ENCODE measurements around the gene SAMD10. TPM values are rescaled to one million over a fixed set of nuclear protein-coding genes. Genes with fewer than 3 reads are reported as not detected.

The SAMD10 gene
- total and polyA plus RNA-seq, 5 donors from 2014 or later: 5.9 to 14.3 (median 7.8) TPM

DNA sequence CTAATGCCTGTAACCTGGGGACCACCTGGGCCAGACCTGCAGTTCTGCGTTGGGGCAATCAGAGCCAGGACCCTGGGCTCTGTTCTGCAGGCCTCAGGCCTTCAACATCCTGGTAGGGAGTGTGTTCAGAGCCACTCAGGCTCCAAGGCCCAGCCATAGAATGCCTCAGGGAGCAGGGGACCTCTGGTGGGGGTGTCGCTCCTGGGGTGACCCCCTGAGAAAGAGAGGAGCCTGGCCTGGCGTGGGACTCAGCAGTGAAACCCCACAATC, 35.7 kb downstream of the SAMD10 start:
- DNase-seq: no peak
- no peak overlapping the region for H3K4me3 Mint-ChIP-seq
- Histone ChIP-seq H3K36me3 (ENCODE audit: control insufficient read depth, insufficient read depth, low read length) (peaks cover 35% of the 10 kb centered on the region), H3K27me3 (ENCODE audit: control insufficient read depth, insufficient read depth, low read length) (no peaks in the 10 kb centered on the region), H3K27ac (ENCODE audit: insufficient read depth, low read length, poor library complexity, severe bottlenecking) (no peak overlapping the region), H3K4me3 (ENCODE audit: low read depth, low read length) (no peak overlapping the region), H3K9me3 (ENCODE audit: control insufficient read depth in 2 of 2, low read length in 2 of 2) (no peaks in the 10 kb centered on the region), H3K4me1 (ENCODE audit: control insufficient read depth, insufficient read depth, low read length, poor library complexity, severe bottlenecking) (peaks cover 30% of the 10 kb centered on the region)
- H3K4me1 Mint-ChIP-seq: peaks cover 0 to 42% (median 17%) of the 10 kb centered on the region in 4 donors
- peaks cover 3% of the 10 kb centered on the region for H3K36me3 Mint-ChIP-seq
- H3K9me3 Mint-ChIP-seq: peaks cover 0 to 2% (median 0%) of the 10 kb centered on the region in 7 donors
- no peak for ATAC-seq (ENCODE audit: low read depth in 2 of 2)
- H3K27me3 Mint-ChIP-seq: no peaks in the 10 kb centered on the region
- H3K27ac Mint-ChIP-seq: no peak overlapping the region

GRCh38 chr20:63942969-63943807, 36.3 kb downstream of the SAMD10 start:
- H3K27me3 Mint-ChIP-seq: no peaks in the 10 kb centered on the region

DNA sequence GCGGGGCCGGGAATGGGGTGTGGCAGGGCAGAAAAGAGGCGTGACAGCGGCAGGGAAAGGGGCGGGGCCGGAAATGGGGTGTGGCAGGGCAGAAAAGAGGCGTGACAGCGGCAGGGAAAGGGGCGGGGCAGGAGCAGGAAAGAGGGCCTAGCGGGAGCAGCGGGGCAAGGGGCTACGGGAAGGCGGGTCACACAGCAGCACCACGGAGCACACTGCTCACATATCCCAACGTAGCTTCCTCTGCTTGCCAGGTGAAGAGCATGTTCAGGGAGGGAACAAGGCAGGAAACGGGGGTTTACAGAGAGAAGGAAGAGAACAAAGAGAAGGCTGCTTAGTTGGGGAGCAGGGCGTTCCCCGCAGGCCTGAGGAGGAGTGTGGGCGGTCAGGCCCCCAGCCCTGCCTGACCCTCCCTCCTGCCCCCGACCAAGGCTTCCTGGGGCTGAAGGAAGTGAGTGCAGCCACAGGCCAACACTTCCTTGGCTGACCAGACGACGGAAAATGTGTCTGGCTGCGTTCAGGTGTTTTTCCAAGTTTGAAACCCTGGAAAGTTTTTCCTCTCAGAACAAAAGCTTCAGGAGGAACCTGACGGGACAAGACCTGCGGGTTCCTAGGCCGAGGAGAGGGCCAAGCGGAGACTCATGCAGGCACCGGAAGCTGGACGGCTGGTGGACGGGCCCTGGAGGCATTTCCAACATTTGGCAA, 37.0 kb downstream of the SAMD10 start:
- no peaks in the 10 kb centered on the region for H3K27me3 ChIP-seq (ENCODE audit: control insufficient read depth, insufficient read depth, low read length)
- H3K4me1 ChIP-seq (ENCODE audit: control insufficient read depth, insufficient read depth, low read length, poor library complexity, severe bottlenecking): peaks cover 17% of the 10 kb centered on the region
- peak overlapping the region; percentile 67 for H3K27ac ChIP-seq (ENCODE audit: insufficient read depth, low read length, poor library complexity, severe bottlenecking)
- H3K9me3 ChIP-seq (ENCODE audit: control insufficient read depth in 2 of 2, low read length in 2 of 2): no peaks in the 10 kb centered on the region
- H3K36me3 ChIP-seq (ENCODE audit: control insufficient read depth, insufficient read depth, low read length): peaks cover 35% of the 10 kb centered on the region
- H3K27ac Mint-ChIP-seq: peak overlapping the region; percentile 23 to 79 (median 62)
- ATAC-seq (ENCODE audit: low read depth in 2 of 2) (no peak), DNase-seq (peak in 2 of 3 donors; percentile 18 to 34)
- H3K36me3 Mint-ChIP-seq: peaks cover 10% of the 10 kb centered on the region
- H3K4me3 ChIP-seq (ENCODE audit: low read depth, low read length): no peak overlapping the region
- peak overlapping the region in 1 of 4 donors; percentile 39 for H3K4me3 Mint-ChIP-seq
- no peaks in the 10 kb centered on the region for H3K9me3 Mint-ChIP-seq
- peaks cover 0 to 29% (median 9%) of the 10 kb centered on the region in 4 donors for H3K4me1 Mint-ChIP-seq
- no peaks in the 10 kb centered on the region for H3K27me3 Mint-ChIP-seq

More at GRCh38 chr20:63942969-63943807, 36.3 kb downstream of the SAMD10 start:
- no peak overlapping the region for H3K4me3 Mint-ChIP-seq
- Histone ChIP-seq H3K4me3 (ENCODE audit: low read depth, low read length) (no peak overlapping the region), H3K36me3 (ENCODE audit: control insufficient read depth, insufficient read depth, low read length) (peaks cover 35% of the 10 kb centered on the region), H3K27me3 (ENCODE audit: control insufficient read depth, insufficient read depth, low read length) (no peaks in the 10 kb centered on the region), H3K9me3 (ENCODE audit: control insufficient read depth in 2 of 2, low read length in 2 of 2) (no peaks in the 10 kb centered on the region), H3K27ac (ENCODE audit: insufficient read depth, low read length, poor library complexity, severe bottlenecking) (no peak overlapping the region), H3K4me1 (ENCODE audit: control insufficient read depth, insufficient read depth, low read length, poor library complexity, severe bottlenecking) (peaks cover 25% of the 10 kb centered on the region)
- no peak for DNase-seq
- peak overlapping the region in 1 of 3 donors; percentile 23 for H3K27ac Mint-ChIP-seq
- peaks cover 0 to under 1% (median 0%) of the 10 kb centered on the region in 7 donors for H3K9me3 Mint-ChIP-seq
- peaks cover 3% of the 10 kb centered on the region for H3K36me3 Mint-ChIP-seq
- no peak for ATAC-seq (ENCODE audit: low read depth in 2 of 2)
- H3K4me1 Mint-ChIP-seq: peaks cover 0 to 37% (median 12%) of the 10 kb centered on the region in 4 donors

DNA sequence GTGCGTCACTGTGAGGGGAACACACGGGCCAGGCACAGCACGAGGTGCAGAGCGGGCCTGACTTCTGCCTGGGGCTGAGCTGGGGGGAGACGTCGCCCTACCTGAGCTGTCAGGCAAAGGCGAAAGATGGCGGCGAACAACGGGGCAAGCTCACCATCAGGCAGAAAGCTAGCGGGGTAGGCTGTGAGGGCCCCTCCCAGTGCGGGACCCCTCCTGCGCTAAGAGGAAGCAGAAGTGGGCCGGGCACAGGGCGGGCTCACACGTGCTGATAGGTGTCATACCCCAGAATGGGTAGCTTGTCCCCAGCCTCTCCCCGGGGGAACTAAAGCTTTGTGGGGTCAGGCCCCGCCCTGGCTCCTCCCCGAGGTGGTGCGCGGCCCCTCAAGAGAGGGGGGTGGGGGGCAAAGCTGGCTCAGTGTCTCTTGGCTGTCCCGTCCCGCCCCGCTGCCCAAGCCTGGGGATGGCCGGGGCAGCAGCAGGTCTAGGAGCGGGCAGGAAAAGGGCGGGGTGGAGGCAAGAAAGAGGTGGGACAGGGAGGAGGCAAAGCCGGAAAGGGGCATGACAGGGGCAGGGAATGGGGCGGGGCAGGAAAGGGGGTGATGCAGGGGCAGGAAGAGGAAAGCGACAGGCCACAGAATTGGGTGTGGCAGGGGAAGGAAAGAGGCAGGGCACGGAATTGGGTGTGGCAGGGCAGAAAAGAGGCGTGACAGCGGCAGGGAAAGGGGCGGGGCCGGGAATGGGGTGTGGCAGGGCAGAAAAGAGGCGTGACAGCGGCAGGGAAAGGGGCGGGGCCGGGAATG, 38.0 kb downstream of the SAMD10 start:
- Histone ChIP-seq H3K27me3 (ENCODE audit: control insufficient read depth, insufficient read depth, low read length) (no peaks in the 10 kb centered on the region), H3K27ac (ENCODE audit: insufficient read depth, low read length, poor library complexity, severe bottlenecking) (peak overlapping the region; percentile 67), H3K4me1 (ENCODE audit: control insufficient read depth, insufficient read depth, low read length, poor library complexity, severe bottlenecking) (peaks cover 12% of the 10 kb centered on the region), H3K36me3 (ENCODE audit: control insufficient read depth, insufficient read depth, low read length) (peaks cover 35% of the 10 kb centered on the region), H3K4me3 (ENCODE audit: low read depth, low read length) (no peak overlapping the region), H3K9me3 (ENCODE audit: control insufficient read depth in 2 of 2, low read length in 2 of 2) (no peaks in the 10 kb centered on the region)
- no peaks in the 10 kb centered on the region for H3K9me3 Mint-ChIP-seq
- H3K4me3 Mint-ChIP-seq: peak overlapping the region in 2 of 4 donors; percentile 35 to 38
- peaks cover 0 to 22% (median 4%) of the 10 kb centered on the region in 4 donors for H3K4me1 Mint-ChIP-seq
- peaks cover 10% of the 10 kb centered on the region for H3K36me3 Mint-ChIP-seq
- peak; percentile 66 to 86 (median 76) for DNase-seq
- ATAC-seq (ENCODE audit: low read depth in 2 of 2): peak; percentile 82 to 83
- H3K27me3 Mint-ChIP-seq: no peaks in the 10 kb centered on the region
- H3K27ac Mint-ChIP-seq: peak overlapping the region in 1 of 3 donors; percentile 83

DNA sequence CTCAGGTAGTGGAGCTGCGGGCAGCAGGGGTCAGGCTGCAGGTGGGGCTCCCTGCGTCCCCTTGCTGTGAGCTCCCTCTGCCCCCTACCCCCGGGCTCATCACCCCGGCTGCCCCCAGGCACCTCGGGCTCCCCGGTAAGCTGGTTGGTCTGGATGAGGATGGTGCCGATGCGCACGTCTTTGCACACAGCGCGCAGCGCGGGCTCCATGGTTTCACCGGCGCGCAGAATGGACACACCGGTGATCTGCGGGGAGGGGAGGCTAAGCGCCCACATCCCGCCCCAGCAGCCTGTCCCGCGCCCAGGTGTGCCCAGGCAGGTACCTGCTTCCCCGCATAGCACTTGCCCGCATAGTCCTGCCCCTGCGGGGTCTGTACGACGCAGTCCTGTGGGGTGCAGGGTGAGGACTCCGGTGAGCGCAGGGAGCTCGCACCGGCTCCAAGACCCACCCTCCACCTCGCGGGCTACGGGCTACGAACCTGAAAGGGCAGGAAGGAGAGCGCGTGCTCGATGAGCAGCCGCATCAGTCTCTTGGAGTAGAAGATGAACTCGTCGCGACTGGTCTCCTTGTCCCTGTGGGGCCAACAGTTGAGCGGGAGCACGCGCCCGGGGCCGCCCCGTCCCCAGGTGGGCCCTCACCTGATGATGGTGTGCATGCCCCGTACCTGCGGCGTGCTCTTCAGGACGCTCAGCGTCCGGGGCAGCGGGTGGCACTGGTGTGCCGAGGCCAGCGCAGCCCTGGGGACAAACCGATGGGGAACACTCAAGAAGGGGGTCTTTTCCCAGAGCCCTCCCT, 38.8 kb downstream of the SAMD10 start:
- H3K4me3 ChIP-seq (ENCODE audit: low read depth, low read length): no peak overlapping the region
- no peaks in the 10 kb centered on the region for H3K9me3 ChIP-seq (ENCODE audit: control insufficient read depth in 2 of 2, low read length in 2 of 2)
- no peak for DNase-seq
- Mint-ChIP-seq H3K4me3 (no peak overlapping the region), H3K27ac (no peak overlapping the region), H3K4me1 (peaks cover 0 to 20% (median 4%) of the 10 kb centered on the region in 4 donors), H3K36me3 (peaks cover 16% of the 10 kb centered on the region), H3K9me3 (no peaks in the 10 kb centered on the region), H3K27me3 (no peaks in the 10 kb centered on the region)
- H3K36me3 ChIP-seq (ENCODE audit: control insufficient read depth, insufficient read depth, low read length): peaks cover 33% of the 10 kb centered on the region
- H3K27ac ChIP-seq (ENCODE audit: insufficient read depth, low read length, poor library complexity, severe bottlenecking): no peak overlapping the region
- H3K4me1 ChIP-seq (ENCODE audit: control insufficient read depth, insufficient read depth, low read length, poor library complexity, severe bottlenecking): peaks cover 12% of the 10 kb centered on the region
- ATAC-seq (ENCODE audit: low read depth in 2 of 2): no peak
- H3K27me3 ChIP-seq (ENCODE audit: control insufficient read depth, insufficient read depth, low read length): no peaks in the 10 kb centered on the region

DNA sequence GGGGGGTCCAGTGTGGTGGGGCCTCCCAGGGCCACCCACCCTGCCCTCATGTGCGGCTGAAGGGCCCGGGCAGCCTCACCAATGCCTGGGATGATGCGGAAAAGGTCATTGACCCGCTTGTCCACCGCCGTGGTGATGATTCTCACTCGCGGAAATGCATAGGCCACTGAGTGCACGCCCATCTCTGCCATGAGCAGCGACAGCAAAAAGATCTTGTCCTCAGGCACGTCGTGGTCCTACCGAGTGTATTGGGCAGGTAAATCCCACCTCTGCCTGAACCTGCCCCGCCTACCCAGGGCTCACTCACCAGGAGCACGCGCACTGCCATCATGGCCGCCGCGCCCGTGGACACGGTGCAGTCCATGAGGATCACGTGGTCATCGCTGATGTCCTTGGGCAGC, 39.4 kb downstream of the SAMD10 start:
- Mint-ChIP-seq H3K4me1 (peaks cover 0 to 15% (median 4%) of the 10 kb centered on the region in 4 donors), H3K4me3 (no peak overlapping the region), H3K36me3 (peaks cover 17% of the 10 kb centered on the region), H3K27ac (no peak overlapping the region), H3K9me3 (no peaks in the 10 kb centered on the region), H3K27me3 (no peaks in the 10 kb centered on the region)
- H3K4me3 ChIP-seq (ENCODE audit: low read depth, low read length): no peak overlapping the region
- peaks cover 12% of the 10 kb centered on the region for H3K4me1 ChIP-seq (ENCODE audit: control insufficient read depth, insufficient read depth, low read length, poor library complexity, severe bottlenecking)
- H3K27ac ChIP-seq (ENCODE audit: insufficient read depth, low read length, poor library complexity, severe bottlenecking): no peak overlapping the region
- H3K9me3 ChIP-seq (ENCODE audit: control insufficient read depth in 2 of 2, low read length in 2 of 2): no peaks in the 10 kb centered on the region
- no peaks in the 10 kb centered on the region for H3K27me3 ChIP-seq (ENCODE audit: control insufficient read depth, insufficient read depth, low read length)
- DNase-seq: no peak
- no peak for ATAC-seq (ENCODE audit: low read depth in 2 of 2)
- peaks cover 30% of the 10 kb centered on the region for H3K36me3 ChIP-seq (ENCODE audit: control insufficient read depth, insufficient read depth, low read length)

Measured in CD4-positive, CD25-positive, alpha-beta regulatory T cell (primary cell).